IPS DF 4.7 (cell line): ENCODE measurements around the gene IL1R2.
A peak's percentile ranks its signal among the peaks of the same experiment; 100 is the strongest.

ENCODE experiments used
- DNase-seq: peaks from one replicate; pipeline ENCODE4 v3.0.0-alpha.2; 2013; ENCODE audit warnings: low spot score; ENCODE audit errors: extremely low read depth

Gene IL1R2

GRCh38 chr2:102020596-102021170, 28.9 kb downstream of the IL1R2 start:
- DNase-seq, result peak; percentile 22

GRCh38 chr2:102021779-102022178, 30.0 kb downstream of the IL1R2 start:
- DNase-seq, result no peak

- no peak for DNase-seq
Measured at GRCh38 chr2:102022884-102023539, 31.3 kb downstream of the IL1R2 start.

- no peak for DNase-seq
Measured at GRCh38 chr2:102024410-102024809, 32.6 kb downstream of the IL1R2 start.

DNA sequence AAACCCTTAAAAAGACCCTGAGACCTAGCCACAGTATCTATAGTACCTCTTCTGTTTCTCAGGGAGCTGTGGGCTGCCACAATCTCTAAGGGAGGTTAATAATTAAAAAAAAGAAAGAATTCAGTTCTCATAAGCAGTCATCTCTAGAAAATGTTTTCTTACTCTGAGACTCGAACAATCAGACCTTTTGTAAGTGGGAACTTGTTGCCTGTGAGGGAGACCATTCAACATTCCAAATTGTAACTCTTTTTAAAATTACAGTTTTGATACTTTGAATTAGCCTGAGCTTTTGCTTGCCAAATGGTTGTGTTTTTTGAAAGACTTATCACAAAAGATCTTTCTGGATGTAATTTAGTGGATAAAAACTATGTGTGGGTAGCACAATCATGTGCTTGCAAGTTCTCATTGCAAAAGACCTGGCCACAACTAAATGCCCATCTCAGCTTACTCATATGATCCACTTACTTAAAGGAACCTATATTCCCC, 33.3 kb downstream of the IL1R2 start:
- DNase-seq, result no peak

DNA sequence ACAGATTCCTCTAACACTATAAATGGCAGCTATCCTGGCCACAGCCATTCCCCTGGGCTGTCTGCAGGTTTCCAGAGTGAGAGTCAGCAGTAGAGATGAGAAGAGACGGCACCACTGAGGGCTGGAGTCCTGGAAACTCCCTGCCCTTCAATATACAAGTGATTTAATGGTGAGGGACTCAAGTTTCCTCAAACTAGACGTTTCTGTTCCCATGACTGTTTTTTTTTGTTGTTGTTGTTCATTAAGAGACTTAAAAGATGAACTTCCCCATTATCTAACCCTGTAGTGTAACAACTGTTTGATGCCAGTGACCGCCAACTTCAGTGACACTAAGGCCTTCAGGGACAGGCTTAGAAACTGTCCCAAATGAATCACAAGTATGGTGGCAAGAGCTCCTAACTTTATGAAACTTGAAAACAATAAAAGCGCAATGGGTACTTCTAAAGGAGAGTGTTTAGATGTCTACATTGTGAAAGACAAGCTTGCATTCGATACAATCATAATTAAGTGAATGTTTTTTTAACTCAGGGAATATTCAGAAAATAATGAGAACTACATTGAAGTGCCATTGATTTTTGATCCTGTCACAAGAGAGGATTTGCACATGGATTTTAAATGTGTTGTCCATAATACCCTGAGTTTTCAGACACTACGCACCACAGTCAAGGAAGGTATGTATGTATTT, 34.0 kb downstream of the IL1R2 start:
- DNase-seq, result no peak

- no peak for DNase-seq
Measured at GRCh38 chr2:102027036-102027980, 35.5 kb downstream of the IL1R2 start.

- no peak for DNase-seq
Measured at GRCh38 chr2:102028470-102028869, 36.7 kb downstream of the IL1R2 start.

DNA sequence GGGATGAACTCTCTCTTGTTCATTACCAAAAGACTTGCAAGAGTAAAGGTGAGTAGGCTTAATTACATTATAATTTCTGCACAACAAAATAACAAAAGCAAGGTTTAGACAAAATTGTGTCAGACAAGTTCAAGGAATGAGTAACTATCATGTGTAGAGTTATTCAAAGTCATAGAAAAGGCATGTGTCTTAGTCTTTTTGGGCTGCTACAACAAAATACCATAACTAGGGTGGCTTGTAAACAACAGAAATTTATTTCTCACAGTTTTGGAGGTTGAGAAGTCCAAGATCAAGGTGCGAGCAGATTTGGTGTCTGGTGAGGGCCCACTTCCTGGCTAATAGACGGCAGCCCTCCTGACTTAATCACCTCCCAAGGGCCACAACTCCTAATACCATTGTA, 37.6 kb downstream of the IL1R2 start:
- DNase-seq, result no peak

- no peak for DNase-seq
Measured at GRCh38 chr2:102029952-102030351, 38.2 kb downstream of the IL1R2 start.

GRCh38 chr2:102030502-102030854, 38.7 kb downstream of the IL1R2 start:
- DNase-seq, result no peak

DNA sequence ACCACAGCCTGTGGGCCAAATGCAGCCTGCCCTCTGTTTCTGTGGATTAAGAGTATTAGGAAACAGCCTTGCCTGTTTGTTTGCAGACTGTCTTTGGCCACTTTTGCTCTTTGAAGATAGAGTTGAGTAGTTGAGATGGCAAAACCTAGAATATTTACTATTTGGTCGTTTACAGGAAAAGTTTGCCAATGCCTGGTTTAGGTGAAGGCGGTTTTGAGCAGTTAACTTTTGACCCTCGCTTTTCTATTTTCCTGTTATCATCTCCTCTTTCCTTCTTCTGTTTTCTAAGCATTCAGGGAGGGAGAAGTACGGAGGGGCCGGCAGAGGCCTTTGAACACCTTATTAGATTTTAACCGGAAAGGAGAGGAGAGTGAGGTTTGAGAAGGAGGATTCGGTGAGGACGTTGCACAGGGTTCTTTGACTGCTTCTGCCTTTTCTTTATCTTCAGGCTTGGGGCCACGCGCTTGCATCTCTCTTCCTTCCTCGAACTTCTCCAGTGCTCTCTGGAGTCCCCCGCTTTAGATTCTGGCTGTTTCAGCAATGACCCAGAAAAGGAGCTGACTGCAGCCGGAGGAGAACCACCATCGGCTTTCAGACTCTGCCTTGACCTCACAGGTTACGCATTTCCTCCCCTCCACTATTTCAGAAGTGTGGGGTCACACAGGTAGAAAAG, 39.2 kb downstream of the IL1R2 start:
- no peak for DNase-seq

GRCh38 chr2:102032368-102033030, 40.7 kb downstream of the IL1R2 start:
- no peak for DNase-seq

- DNase-seq, result no peak
Measured at GRCh38 chr2:102033031-102033749, 41.4 kb downstream of the IL1R2 start.

GRCh38 chr2:102033750-102034682, 42.3 kb downstream of the IL1R2 start:
- DNase-seq, result no peak

DNA sequence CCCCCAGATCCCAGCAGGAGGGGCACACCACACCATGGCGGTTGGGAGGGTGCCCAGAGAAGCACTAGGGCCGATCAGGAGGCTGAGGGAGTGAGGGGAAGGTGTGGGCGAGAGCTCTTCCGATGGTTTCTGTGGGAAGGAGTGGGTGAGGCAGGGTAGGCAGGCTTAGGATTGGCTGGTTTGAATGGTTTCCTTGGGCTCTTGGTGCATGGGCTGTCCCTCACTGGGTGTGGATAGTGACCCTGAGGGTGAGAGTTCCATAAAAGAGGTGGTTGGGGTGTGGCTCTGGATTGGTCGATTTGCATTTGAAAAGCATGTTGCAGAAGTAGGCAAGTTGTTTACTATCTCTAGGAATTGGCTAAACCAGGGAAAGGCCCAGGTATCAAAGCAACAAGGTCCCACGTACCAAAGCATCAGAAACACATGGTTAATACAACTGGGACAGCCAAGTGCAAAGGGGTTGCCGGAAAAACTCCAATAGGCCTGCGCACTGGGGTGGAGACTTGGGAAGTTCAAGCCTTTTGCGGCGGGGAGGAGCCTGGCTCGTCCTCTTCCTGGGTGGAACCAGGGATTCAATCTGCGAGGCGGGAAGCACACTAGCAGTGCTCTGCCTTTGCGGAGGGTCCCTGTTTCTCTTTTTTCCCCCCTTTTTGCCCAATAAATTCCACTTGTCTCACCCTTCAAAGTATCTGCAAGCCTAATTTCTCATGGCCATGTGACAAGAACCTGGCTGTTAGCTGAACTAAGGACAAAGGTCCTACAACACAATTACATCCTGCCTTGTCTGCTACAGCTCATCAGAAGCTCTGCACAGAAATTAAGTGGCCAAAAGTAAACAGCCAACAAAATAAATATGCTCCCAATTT, 43.2 kb downstream of the IL1R2 start:
- DNase-seq, result no peak

- DNase-seq, result no peak
Measured at GRCh38 chr2:102037681-102038080, 45.9 kb downstream of the IL1R2 start.

- DNase-seq, result no peak
Measured at GRCh38 chr2:102040229-102040628, 48.5 kb downstream of the IL1R2 start.
